Testis (tissue), 3 donors: Measurements from ENCODE around the gene ITPKA. TPM values are rescaled to one million over a fixed set of nuclear protein-coding genes. Genes with fewer than 3 reads are reported as not detected.
A peak's percentile ranks its signal among the peaks of the same experiment; 100 is the strongest.

ENCODE experiments used
- DNase-seq: peaks from one replicate; pipeline ENCODE4 v3.0.0-alpha.2; 2019
- H3K27ac ChIP-seq, 2 donors: fragments of 200-600 bp; sonication (generic); one replicate each; pipeline ENCODE4 v1.5.1; 2019
- H3K27me3 ChIP-seq: fragments of 200-600 bp; sonication (generic); one replicate; pipeline ENCODE4 v1.5.1; 2019
- H3K36me3 ChIP-seq: fragments of 200-600 bp; sonication (generic); one replicate; pipeline ENCODE4 v1.5.1; 2017; ENCODE audit warnings: low read depth; ENCODE audit errors: missing control alignments
- H3K4me1 ChIP-seq: fragments of 200-600 bp; sonication (generic); one replicate; pipeline ENCODE4 v1.5.1; 2019
- H3K4me3 ChIP-seq, 2 donors: fragments of 200-600 bp; sonication (generic); one replicate each; pipeline ENCODE4 v1.5.1; 2017 to 2019
- H3K9me3 ChIP-seq: fragments of 200-600 bp; sonication (generic); one replicate; pipeline ENCODE4 v1.5.1; 2017
- POLR2A ChIP-seq: fragments of 450-650 bp; IDR thresholded peaks from one replicate; pipeline ENCODE4 v1.6.1; 2017; ENCODE audit warnings: antibody characterized with exemption, mild to moderate bottlenecking, moderate library complexity
- WGBS, 2 donors: methylation state at CpG; one replicate each; pipeline ENCODE4 v1.1.5; 2018; 5-methylcytosine and 5-hydroxymethylcytosine counted together
- intact Hi-C: fragments of 100-400 bp; cut with DNase I; formaldehyde crosslinking; loops from one replicate; pipeline ENCODE4 v1.15.1; 2023; ENCODE audit warnings: low total_unique reads
- polyA plus RNA-seq: library from polyadenylated mRNA; stranded (reverse); fragments of 350-450 nt; fragmentation: Illumina TruSeq; extraction: RNeasy Lipid Tissue Mini Kit (QIAGEN cat#74804); gene quantifications from one replicate; pipeline ENCODE4 v1.2.3, GENCODE V29; 2014; ENCODE audit warnings: low read depth, low replicate concordance; ENCODE audit not compliant: insufficient read depth
- total RNA-seq, 2 donors: library from RNA; depleted of rRNA; stranded (reverse); fragments of >200 nt; gene quantifications; one replicate each; pipeline ENCODE4 v1.2.3, GENCODE V29; 2016
- TF ChIP-seq, protein P1 (sequence below), 3 experiments: fragments of 450-650 bp in 2 of 3; fragments of 200-600 bp in 1 of 3; sonication (generic) in 1 of 3; IDR thresholded peaks; one replicate each; pipeline ENCODE4 v1.5.1; 2016 to 2019; ENCODE audit warnings: antibody characterized with exemption in 3 of 3, mild to moderate bottlenecking in 2 of 3, moderate library complexity in 1 of 3

Gene ITPKA
- total and polyA plus RNA-seq, 3 donors from 2014 or later, result 12.1 to 21.3 (median 16.7) TPM

DNA sequence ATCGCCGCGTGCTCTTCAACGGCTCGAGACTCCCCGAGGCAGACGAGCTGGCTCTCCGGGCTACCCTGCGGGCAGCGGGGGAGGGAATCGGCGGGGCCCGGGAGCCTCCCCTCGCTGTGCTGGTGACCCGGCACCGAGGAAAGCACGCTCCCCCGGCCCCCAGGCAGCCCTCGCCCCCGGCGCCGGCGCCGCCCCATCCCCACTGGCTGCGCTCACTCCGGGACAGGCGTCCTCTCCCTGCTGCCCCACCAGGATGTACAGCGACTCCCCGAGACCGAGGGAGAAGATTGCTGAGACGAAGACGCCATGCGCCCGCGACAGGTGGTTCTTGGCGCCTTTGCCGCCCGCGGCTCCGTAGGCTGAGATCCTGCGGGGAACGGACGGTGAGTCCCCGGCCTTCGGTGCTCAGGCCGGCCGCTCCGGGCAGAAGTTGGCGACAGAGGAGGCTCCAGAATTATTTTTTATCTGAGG lies 18.3 kb downstream of the ITPKA start:
- H3K9me3 ChIP-seq, result no peaks in the 10 kb centered on the region
- no peaks in the 10 kb centered on the region for H3K27me3 ChIP-seq

DNA sequence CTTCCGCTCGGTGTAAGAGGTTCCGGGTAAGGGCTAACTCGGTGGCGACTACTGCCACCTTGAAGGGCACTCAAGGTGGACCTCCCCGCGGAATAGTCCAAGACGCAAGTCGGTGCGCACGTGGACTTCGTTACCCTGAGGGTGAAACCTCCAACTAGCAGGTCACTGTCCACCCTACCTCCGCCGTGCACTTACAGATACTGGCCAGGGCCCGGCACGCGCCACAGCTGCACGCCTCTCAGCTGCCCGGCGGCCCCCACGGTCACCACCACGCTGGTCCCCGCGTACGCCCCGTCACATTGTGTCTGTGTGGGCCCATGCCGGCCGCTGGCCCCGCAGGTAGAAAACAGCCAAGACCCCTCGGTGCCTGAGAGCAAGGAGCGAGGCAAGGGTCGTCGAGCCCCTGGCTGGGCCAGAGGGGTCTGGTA lies 18.9 kb downstream of the ITPKA start:
- no peak for TF ChIP-seq POLR2A
- TF ChIP-seq, protein P1, sequence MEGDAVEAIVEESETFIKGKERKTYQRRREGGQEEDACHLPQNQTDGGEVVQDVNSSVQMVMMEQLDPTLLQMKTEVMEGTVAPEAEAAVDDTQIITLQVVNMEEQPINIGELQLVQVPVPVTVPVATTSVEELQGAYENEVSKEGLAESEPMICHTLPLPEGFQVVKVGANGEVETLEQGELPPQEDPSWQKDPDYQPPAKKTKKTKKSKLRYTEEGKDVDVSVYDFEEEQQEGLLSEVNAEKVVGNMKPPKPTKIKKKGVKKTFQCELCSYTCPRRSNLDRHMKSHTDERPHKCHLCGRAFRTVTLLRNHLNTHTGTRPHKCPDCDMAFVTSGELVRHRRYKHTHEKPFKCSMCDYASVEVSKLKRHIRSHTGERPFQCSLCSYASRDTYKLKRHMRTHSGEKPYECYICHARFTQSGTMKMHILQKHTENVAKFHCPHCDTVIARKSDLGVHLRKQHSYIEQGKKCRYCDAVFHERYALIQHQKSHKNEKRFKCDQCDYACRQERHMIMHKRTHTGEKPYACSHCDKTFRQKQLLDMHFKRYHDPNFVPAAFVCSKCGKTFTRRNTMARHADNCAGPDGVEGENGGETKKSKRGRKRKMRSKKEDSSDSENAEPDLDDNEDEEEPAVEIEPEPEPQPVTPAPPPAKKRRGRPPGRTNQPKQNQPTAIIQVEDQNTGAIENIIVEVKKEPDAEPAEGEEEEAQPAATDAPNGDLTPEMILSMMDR (IDR thresholded peaks at IDR 0.05), result no peak
- peak; percentile 15 for DNase-seq
- Histone ChIP-seq H3K36me3 (no peaks in the 10 kb centered on the region), H3K4me1 (peaks cover 24% of the 10 kb centered on the region), H3K9me3 (no peaks in the 10 kb centered on the region), H3K27ac (no peak overlapping the region), H3K4me3 (peak overlapping the region; percentile 27 to 32), H3K27me3 (no peaks in the 10 kb centered on the region)
- intact Hi-C loops, result no loop called here
- 1 to 3% methylated on average over 22 to 33 of the region's 33 CpGs for WGBS, 2 donors

More for the DNA sequence above, 18.3 kb downstream of the ITPKA start:
- TF ChIP-seq, protein P1 (IDR thresholded peaks at IDR 0.05), result no peak
- no peak for TF ChIP-seq POLR2A
- Histone ChIP-seq H3K36me3 (no peaks in the 10 kb centered on the region), H3K4me1 (peaks cover 24% of the 10 kb centered on the region), H3K27ac (no peak overlapping the region), H3K4me3 (peak overlapping the region in 1 of 2 donors; percentile 27)
- intact Hi-C loops, result no loop called here
- 1 to 7% methylated on average over 3 to 22 of the region's 49 CpGs for WGBS, 2 donors
- DNase-seq, result no peak

DNA sequence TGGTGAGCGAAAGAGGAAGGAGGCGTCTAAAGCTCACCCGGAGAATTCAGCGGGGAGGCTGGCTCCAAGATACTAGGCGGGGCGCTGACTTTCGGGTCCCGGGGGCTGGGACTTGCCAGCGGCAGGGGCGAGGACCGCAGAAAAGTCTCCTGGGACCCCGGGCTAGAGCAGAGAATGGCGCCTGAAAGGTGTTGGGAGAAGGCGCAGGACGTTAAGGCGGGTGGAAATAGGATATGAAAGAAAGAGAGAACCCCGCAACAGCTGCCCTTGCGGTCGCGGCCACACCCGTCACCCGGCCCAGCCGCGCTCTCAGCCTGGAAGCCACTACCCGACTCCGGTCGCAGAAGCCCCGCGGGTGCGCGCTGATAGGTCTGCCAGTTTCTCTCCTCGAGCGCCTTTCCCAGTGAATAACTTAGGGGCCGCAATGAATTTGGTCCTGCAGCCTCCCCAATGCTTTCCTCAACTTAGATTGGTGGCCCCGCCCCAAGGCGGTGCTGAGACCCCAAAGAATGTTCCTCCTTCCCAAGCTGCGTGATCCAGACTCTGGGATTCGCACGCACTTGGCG lies 19.3 kb downstream of the ITPKA start:
- Histone ChIP-seq H3K36me3 (no peaks in the 10 kb centered on the region), H3K9me3 (no peaks in the 10 kb centered on the region), H3K4me1 (peaks cover 24% of the 10 kb centered on the region), H3K27ac (no peak overlapping the region), H3K4me3 (peak overlapping the region; percentile 27 to 32), H3K27me3 (no peaks in the 10 kb centered on the region)
- WGBS, 2 donors, result 2% methylated on average over 40 of the region's 40 CpGs
- TF ChIP-seq, protein P1 (IDR thresholded peaks at IDR 0.05), result no peak
- TF ChIP-seq POLR2A, result no peak
- DNase-seq, result peak; percentile 18
- intact Hi-C loops, result no loop called here

DNA sequence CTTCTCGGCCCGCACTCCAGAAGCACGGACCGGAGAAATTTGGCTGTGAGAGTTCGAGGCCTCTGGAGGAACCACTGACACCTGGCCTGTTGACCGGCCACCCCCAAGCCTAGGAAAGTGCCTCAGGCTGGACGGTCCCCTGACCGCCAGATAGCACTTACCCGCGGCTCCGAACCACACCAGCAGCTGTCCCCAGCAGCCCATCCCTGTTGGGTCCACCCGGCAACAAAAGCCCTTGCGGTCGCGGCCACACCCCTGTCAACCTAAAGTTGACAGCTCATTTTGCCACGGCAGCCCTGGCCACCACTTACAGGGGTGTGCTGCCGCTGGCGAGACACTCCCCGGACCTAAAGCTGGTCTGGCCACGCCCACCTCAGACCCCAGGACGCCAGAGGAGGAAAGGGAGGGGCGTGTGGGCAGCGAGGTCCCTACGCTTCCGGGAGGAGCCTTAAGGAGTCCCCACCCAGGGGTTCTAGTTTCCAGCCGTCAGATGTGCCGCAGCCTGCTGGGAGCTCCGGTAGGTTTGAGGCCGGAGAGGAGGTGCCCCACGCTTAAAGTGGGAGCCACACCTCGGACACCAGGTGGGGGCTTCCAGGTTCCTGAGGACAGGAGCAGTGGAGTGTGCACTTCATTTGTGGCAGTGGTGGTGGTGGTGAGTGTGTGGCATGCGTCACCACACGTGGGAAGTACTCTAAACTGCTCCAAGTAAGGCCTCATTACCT lies 20.0 kb downstream of the ITPKA start, which contains the start of gene LTK:
LTK (minus strand) TSS at position 322 of the 722 bp plus-strand sequence; CDS start at position 204, 118 bp downstream.
- peak; percentile 47 for DNase-seq
- H3K36me3 ChIP-seq, result no peaks in the 10 kb centered on the region
- WGBS, 2 donors, result 7 to 12% methylated on average over 15 to 26 of the region's 33 CpGs
- H3K4me3 ChIP-seq, result peak within 1 kb of the TSS; percentile 27 to 32
- H3K4me1 ChIP-seq, result peaks cover 24% of the 10 kb centered on the region
- intact Hi-C loops, result no loop called here
- no peak within 1 kb of the TSS for H3K27ac ChIP-seq
- H3K9me3 ChIP-seq, result no peaks in the 10 kb centered on the region
- H3K27me3 ChIP-seq, result no peaks in the 10 kb centered on the region
- TF ChIP-seq, protein P1 (IDR thresholded peaks at IDR 0.05), result no peak
- no peak for TF ChIP-seq POLR2A
